ENCODE measurements around the gene PSAPL1.
A peak's percentile ranks its signal among the peaks of the same experiment; 100 is the strongest.

The PSAPL1 gene

DNA sequence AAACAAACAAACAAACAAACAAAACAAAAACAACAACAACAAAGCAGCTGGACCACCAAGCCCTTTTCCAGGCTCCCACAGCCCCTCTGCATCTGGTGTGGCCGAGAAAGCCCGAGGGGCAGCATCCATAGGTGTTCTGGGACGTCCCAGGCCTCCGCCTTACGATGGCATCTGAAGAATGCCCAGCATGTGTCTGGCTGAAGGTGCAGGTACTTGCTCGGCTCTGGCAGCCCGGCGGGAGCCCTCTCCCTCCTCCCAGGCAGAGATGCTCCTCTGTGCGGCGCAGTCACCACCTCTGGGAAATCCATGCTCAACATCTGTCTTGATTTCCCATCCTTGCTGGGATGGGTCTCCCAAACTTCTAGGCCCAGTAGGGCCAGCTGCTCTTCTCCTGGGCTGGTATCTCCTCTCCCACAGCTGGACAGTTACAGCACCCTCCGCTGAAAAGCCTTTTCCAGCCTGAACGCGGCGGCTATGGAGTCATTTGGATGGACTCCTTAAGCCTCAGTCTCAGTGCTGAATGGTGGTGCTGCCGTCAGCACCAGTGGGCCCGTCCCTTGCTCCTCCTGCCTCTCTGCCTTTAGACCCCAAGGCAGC, 4.3 kb downstream of the PSAPL1 start:
- DNase-seq = no peak

DNA sequence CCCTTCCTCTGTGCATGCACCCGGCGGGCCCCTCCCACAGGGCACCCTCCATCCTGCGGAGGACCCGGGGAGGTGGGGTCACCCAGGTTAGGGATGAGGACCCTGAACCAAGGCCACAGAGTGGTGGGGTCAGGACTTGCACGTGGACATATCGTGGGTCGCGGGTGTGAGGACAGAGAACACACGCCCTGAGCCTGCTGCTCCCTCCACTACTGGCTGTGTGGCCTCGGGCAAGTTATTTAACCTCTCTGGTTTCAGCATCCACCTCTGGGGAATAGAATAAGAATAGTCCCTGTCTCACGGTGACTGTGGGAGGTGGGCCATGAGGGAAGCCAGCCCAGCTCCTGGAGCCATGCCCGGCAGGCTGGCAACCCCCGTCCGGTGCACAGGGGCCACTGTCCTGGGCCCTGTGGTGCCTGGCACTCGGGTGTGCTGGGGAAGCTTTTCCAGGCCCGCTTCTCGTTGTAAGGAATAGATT, 5.1 kb downstream of the PSAPL1 start:
- DNase-seq = no peak

- DNase-seq = no peak
Observed at GRCh38 chr4:7429069-7429416, 5.7 kb downstream of the PSAPL1 start.

DNA sequence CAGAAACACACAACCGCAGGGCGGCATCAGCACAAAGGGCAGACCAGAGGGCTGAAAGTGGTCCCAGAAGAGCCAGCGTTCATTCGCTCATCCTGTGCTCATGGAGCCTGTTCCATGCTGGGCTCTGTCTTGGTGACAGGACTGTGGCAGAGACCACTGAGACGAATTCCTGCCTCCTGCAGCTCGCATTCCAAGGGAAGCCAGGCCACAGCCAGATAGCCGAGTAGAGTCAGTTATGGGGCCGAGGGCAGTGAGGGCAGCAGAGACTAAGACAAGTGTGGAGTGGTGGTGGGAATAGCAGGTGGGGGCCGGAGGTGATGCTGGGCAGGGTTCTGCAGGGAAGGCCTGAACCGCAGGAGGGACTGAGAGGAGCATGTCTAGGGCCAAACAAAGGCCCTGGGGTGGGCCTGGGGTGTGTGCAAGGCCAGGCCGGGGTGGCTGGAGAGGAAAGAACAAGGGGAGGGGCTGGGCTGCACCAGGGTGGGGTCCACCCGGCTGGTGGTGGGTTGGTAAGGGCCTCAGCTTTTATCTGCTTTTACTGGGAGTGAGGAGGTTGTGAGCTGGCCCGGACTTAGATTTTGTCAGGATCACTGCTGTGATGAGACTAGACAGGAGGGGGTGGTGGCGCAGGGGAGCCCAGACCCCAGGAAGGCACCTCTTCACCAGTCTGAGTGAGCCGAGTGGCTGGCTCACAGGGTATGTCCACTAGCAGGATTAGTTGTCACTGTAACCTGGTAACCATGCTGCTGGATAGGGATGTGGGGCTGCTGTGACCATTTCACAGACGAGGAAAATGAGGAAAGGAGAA, 6.3 kb downstream of the PSAPL1 start:
- DNase-seq = peak; percentile 2

DNA sequence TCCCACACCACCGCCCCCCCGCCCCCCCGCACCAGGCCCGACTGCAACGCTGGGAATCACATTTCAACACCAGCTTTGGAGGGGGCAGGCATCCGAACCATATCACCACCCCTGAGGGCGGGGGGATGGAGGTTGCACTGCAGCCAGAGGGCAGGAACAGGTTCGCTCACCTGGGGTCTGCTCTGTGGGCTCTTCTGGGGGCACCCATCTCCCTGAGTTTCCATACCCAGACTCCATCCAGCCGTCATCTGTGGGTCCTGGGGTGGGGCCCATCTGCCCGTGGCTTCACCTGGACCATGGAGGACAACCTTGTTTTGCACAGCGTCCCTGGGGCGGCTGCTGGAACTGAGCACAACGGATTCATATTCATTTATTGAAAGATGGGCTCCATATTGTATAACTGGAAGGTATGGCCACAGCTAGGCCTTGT, 6.9 kb downstream of the PSAPL1 start:
- DNase-seq = no peak

DNA sequence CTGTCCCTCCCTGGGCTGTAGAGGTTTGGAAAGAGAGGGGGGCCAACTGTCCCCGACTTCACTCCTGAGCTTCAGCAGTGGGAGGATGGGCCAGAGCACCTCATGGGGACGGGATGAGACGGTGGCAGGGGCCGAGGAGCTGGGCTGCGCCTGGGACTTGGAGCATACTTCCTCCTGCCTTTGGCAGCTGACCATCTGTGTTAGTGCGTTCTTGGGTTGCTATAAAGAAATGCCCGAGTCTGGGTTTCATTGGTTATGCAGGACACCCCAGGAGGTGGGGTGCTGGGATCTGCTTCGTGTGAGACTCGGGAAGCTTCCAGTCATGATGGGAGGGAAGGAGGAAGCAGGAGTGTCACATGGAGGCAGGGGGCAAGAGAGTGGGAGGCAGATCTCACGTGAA, 7.4 kb downstream of the PSAPL1 start:
- DNase-seq = peak; percentile 0

DNA sequence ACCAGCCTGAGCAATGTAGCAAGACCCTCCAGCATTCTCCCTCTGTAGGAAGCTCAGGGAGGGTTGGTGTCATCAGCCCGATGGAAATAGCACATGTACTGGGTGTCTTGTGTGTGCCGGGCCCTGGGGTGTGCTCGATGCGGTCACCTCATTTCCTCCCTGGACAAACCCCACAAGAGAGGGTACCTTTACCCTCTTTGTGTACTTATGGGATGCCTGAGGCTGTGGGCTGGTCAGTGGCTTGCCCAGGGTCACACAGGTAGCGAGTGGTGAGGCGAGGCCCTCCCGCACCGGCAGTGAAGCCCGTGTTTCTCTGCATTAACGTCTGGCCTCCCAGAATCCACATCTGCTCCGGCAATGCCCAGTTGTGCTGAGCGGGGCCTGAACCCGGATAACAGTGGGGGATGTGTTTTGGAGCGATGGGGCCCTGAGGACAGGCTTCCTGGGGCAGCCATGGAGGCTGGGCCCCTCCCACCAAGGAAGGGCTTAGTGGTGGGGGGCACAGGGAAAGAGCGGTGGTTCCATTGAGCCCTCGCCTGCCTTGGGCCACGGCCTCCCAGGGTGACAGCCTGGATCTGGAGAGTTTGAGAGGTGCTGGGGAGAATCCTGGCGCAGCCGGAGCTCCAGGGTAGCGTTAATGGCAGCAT, 8.1 kb downstream of the PSAPL1 start:
- no peak for DNase-seq

DNA sequence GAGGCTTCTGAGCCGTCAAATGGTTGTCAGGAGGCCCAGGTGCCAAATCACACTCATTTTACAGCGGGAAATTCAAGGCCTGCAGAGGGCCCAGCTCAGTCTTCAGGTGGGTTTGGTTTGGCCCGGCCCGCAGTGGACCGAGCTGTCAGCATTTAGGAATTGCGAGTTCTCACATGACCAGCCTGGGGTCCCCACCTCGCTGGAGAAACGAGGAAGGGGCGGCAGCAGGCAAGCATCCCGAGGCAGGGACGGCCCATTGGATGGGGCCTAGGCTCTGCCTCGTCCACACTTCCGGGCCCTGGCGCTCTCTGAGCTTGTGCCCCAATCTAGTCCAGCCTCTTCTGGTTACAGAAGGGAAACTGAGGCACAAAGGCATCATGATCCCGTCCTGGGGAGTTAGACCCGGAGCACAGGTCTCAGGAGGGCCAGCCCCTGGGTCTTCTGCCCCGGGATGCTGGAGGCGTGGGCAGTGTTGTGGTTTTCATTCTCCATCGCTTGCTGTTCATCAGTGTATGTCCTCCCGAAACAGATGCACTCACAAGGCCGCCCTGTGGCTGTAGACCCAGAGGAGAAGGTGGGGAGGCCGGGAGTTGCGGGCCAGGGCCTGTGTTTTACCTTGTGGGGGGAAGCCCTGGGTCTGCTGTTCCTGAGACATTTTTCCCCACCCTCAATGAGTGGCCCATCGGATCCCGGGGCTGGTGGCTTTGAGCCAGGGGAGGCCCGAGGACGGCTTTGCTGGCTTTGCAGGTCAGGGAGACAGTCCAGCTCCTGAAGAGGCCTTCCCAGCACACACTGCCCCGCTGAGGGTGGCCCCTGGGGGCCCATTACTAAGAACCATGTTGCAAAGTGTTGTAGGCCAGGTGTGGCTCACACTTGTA, 8.9 kb downstream of the PSAPL1 start:
- no peak for DNase-seq

DNA sequence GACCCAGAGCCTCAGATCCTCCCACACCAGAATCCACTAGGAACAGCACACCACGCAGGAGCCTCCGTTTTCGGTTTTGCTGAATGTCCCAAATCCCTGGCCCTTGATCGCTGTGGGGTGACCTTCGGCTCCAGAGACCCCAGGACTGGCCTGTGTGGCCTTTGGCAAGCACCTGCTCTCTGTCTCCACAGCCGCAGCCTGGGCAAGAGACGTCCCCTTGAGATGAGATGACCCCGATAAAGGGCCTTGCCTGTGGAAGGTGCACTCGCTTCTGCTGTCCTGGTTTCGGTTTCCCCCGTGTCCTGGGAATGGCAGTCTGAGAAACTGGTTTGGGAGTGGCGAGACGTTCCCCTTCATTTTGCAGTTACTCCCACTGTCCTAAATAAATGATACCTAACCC, 9.6 kb downstream of the PSAPL1 start:
- no peak for DNase-seq

DNA sequence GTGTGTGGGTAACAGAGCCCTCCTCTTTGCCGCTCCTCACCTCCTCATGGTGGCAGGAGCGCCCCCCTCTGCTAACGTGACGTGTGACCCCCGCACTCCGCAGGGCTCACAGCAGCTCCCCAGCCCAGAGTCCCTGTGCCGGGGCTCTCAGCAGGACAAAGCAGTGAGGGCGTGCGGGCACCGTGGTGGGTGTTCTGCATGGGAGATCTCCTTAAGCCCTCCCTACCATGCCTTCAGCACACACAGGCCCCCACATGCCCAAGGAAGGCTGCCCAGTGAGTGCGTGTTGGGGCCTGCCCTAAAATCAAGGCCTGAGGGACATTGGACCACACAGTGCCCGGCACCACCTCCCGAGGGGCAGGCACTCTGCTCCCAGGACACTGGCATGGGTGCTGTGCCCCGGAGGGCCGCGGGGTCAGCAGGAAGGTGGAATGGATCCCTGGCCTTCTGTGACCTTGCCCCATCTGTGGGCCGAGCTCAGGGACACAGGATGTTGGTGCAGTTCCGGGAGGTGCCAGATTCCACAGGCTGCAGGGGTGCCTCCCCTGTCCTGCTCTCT, 10.1 kb downstream of the PSAPL1 start:
- no peak for DNase-seq

DNA sequence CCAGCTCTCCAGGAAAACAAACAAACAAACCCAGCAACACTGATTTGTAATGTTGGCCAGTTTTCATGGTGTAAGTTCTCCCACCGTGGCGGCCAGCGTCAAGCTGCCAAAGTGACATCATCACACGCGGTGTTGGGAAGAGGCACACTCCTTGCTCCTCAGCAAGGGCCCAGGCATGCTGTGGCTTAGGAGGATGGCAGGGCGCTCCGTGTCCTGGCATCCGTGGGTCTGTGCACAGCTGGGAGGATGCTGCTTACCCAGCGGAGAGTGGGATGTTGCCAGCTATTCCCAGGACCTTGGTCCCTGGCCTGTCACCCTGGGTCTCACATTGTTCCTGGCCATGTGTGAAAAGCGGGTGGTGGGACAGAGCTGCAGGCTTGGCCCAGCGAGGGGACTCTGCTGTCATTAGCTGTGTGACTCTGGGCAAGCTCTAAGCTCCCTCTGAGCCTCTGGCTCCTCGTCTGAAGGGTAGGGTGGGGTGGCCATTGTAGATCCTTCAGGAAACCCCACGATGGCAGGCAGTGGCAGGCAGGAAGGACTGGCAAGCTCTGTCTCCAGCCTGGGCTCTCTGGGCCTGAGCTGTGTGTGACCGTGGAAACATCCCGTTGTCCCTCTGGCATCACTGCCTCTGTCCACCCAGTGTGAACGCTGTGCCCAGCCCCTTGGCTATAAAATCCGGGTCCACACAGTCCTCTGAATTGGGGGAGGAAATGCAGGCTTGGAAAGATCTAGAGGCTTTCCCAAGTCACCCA, 10.8 kb downstream of the PSAPL1 start:
- no peak for DNase-seq

DNA sequence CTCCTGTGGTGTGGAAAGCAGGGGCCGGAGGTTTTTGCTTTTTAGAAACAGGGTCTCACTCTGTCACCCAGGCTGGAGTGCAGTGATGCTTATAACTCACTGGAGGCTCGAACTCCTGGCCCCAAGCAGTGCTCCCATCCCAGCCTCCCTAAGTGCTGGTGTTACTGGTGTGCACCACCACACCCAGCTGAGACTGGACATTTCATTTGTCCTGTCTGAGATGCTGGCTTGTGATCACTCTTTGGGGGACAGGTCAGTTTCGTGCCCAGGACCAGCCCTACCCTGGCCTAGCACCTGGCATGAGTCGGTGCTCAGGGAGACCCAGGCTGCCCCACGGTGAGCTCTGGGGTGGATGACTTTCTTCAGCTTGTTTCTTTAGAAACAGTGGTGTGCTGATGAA, 11.3 kb downstream of the PSAPL1 start:
- no peak for DNase-seq

GRCh38 chr4:7422898-7423180, 11.9 kb downstream of the PSAPL1 start:
- no peak for DNase-seq

DNA sequence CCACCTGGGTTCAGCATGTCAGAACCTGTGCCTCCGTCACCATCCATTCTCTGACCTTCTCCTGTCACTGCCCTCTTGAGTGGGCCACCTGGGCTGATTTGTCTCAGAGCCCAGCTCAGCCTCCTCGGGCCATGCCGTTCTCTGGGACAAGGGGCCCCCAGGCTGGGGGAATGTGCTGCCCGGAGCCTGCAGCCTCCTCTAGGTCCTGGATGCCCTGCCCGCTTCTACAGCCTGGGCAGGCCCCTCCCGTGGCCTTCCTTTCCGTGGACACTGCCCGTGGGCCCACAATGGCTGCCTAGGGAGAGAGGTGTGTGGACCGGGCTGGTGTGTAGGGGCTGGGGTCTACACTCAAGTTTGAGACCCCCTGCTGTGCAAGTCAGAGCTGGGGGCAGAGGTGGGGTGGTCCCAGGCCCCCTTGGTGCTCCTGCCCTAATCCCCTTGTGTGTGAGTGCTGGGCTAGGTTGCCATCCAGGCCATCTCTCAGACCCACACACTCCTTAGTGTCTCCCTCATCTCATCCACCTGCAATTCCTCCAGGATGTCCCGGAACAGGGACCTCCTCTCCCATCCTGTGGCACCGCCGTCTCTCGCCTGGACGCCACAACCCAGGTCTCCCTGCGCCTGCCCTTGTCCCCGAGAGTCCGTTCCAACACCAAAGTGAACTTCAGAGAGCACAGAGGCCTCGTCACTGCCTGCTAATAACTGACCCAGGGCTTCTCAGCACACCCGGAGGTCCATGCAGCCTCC, 12.4 kb downstream of the PSAPL1 start:
- no peak for DNase-seq

DNA sequence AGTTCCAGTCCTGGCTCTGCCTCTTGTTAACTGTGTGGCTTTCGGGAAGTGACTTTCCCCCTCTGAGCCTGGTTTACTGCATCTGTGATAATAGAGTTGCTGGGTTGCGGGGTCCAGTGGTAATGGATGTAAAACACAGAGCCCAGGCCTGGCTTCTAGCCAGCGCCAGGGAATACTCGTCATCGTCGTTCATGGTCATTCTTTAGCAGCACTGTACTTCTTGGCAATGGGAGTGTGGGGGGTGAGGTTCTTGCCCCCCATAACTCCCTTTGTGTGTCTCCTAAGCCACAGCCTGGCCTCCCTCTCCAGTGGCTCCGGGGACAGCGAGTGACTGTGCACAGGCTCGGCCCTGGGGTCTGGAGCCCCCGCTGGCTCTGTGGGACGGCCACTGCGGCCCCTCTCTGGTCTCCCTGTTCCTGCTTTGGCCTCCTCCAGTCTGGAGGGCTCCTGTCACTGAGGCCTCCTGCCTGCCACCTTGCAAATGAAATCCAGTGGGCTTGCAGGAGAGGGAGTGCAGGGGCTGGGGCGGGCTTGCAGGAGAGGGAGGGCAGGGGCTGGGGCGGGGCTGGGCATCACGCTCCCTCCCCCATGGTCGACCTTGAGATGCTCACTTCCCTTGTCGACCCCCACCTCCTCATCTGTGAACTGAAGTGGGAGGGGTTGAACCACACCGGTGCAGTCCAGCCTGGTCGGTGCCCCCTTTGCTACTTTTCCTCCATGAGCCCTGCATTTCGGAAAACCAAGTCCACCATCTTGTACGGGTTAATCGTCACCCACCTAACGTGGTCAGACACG, 13.2 kb downstream of the PSAPL1 start:
- DNase-seq = no peak

DNA sequence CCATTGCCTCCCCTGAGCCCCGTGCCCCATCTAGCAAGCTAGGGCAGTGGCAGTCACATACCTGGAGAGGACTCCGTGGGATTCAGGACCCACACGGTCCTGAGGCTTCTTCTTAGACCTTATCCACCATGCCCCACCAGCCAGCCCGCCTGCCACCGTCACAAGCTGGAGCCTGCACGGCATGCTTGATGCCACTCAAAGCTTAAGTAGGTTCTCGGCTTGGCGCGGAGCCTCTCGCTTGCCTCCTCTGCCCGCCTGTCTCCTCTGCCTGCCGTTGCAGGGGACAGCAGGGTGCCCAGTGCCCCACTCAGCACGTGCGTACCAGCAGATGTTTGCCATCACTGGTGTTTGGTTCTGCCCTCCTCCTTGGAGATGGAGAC, 14.1 kb downstream of the PSAPL1 start:
- DNase-seq = no peak

DNA sequence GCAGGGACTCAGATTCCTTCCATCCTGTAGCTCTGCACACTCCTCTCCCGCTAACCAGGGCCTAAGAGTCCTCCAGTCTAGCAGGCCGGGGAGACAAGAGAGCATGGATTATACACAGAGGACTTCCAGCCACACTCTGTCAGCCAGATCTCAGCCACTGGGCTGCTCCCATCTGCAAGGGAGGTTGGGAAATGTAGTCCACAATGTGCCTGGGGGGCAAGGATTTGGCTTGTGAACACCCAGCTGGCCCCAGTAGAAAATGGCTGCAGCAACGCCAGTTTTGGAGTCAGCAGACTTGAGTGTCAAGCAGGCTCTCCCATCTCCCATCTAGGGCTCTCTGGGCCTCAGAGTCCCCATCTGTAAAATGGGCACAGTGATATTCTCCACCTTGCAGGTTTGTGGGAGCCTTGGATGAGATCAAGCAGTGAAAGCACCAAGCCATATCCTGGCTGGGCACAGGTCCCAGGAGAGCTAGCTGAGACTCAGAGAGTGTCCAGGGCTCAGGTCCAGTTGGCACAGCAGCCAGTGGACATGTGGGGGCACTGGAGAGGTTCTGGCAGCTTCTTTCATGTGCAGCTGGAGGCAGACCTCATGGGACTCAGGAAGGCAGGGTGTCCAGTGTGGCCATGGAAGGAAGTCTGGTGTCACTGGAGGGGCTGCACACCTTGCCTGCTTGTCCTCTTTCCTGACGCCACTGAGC, 14.6 kb downstream of the PSAPL1 start:
- DNase-seq = no peak

GRCh38 chr4:7418131-7418943, 16.4 kb downstream of the PSAPL1 start:
- no peak for DNase-seq

GRCh38 chr4:7417639-7418038, 17.1 kb downstream of the PSAPL1 start:
- no peak for DNase-seq

All from 8988T (cell line).